Measurements from ENCODE around the gene PJA2.
"Not testable (repeated sequence)": the region's sequence is repeated elsewhere in the genome, so short reads cannot be mapped to it uniquely, and the experiment has no call there.

The PJA2 gene

DNA sequence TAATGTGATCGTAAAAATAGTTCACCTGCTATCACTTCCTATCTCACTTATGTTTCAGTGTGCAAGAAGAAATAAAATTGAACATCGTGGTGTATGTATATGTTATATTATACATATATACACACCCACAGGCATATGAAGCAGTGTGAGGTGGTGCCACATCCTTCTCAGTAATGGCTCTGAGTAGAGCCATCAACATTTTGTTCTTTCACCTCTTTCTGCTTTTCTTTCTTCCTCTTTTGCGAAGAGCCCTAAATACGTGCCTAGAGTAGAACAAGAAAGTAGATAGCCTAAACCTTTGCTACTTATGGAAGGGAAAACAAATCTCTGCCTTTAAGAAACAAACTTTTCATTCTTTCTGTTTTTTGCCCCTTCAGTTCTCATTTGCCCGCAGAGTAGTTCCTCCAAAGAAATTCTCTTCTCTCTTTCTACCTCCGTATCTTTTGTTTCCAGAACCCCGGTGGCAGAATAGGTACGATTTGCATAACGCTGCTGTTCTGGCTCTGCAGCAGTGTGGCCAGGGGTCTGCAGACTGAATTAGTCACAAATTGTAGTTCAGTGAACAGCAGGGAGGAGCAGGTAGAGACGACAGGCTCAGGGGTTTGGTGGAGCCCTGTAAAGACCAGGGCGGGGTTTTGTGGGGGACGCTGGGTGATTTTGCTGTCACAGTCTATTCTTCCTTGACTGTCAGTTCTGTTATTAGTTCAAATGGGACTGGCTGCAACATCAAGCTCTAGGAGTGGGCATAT is 40.5 kb upstream of the PJA2 start:
- TF ChIP-seq, protein P1, sequence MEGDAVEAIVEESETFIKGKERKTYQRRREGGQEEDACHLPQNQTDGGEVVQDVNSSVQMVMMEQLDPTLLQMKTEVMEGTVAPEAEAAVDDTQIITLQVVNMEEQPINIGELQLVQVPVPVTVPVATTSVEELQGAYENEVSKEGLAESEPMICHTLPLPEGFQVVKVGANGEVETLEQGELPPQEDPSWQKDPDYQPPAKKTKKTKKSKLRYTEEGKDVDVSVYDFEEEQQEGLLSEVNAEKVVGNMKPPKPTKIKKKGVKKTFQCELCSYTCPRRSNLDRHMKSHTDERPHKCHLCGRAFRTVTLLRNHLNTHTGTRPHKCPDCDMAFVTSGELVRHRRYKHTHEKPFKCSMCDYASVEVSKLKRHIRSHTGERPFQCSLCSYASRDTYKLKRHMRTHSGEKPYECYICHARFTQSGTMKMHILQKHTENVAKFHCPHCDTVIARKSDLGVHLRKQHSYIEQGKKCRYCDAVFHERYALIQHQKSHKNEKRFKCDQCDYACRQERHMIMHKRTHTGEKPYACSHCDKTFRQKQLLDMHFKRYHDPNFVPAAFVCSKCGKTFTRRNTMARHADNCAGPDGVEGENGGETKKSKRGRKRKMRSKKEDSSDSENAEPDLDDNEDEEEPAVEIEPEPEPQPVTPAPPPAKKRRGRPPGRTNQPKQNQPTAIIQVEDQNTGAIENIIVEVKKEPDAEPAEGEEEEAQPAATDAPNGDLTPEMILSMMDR (IDR thresholded peaks at IDR 0.05; ENCODE audit: low read length, missing control alignments): no peak
- DNase-seq (ENCODE audit: low read depth): no peak
- no peak overlapping the region for H3K4me3 ChIP-seq (replicated peaks; ENCODE audit: low read depth, low read length)

DNA sequence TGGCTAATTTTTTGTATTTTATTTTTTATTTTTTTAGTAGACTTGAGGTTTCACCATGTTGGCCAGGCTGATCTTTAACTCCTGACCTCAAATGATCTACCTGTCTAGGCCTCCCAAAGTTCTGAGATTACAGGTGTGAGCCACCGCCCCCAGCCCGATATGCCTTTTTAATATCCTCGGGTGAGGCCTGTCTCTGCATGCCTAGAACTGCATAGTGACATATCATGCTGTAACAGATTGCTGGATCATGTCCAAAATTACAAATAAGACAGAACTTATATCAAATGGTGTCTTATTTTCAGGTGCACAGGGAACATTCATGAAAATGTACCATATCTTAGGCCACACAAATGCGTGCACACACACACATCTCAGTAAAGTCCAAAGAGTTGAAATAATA is 39.1 kb upstream of the PJA2 start:
- no peak overlapping the region for H3K4me3 ChIP-seq (replicated peaks; ENCODE audit: low read depth, low read length)
- TF ChIP-seq, protein P1 (IDR thresholded peaks at IDR 0.05; ENCODE audit: low read length, missing control alignments): no peak
- no peak for DNase-seq (ENCODE audit: low read depth)

DNA sequence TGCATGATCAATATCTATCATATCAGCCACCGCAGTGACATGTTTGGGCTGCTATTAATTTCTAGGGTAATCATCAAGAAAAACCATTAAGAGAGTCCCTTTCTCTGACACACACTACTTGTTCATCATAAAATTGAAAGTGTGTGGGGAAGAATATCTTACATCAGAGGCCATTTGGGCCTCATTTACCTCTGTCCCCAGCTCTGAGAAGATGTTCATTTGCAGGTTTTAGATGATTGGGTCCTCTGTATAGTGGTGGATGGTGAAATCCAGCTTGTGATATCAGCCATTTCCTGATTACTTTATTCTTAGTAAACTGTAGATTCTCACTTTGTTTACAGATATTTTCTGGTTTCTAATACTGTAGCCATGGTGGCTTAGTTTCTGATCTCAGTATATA is 29.8 kb upstream of the PJA2 start:
- DNase-seq (ENCODE audit: low read depth): no peak
- no peak overlapping the region for H3K4me3 ChIP-seq (replicated peaks; ENCODE audit: low read depth, low read length)
- TF ChIP-seq, protein P1 (IDR thresholded peaks at IDR 0.05; ENCODE audit: low read length, missing control alignments): no peak

DNA sequence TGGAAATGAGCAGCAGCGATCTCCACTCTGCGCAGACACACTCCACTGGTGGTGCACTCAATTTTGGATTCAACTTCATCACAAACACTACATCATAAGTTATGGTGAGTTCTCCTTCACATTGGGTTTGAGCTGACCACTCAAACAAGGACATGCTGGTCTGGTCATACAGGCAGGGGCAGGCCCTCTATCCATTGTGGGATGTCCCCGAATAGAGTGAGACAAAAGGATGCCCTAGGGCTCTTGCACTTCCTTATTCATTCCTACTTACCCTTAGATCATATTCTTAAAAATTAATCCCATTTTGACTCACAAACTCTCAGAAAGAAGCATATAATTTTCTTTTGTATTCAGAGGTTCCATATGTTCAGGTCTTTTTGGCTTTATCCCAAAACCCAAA is 16.3 kb upstream of the PJA2 start:
- H3K4me3 ChIP-seq (replicated peaks; ENCODE audit: low read depth, low read length): no peak overlapping the region
- no peak for DNase-seq (ENCODE audit: low read depth)
- TF ChIP-seq, protein P1 (IDR thresholded peaks at IDR 0.05; ENCODE audit: low read length, missing control alignments): no peak

DNA sequence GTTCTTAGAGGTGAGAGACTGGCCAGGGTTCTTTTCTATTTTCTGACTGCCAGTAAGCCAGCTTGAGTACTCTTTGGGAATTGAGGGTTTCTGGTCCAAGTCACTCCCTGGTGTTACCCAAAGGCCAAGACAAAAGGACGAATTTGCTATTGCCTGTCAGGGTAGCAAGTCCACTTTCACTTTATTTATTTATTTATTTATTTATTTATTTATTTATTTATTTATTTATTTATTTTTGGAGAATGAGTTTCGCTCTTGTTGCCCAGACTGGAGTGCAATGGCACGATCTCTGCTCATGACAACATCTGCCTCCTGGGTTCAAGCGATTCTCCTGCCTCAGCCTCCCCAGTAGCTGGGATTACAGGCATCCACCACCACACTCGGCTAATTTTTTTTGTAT is 15.7 kb upstream of the PJA2 start:
- DNase-seq (ENCODE audit: low read depth); H3K4me3 ChIP-seq (replicated peaks; ENCODE audit: low read depth, low read length): not testable (repeated sequence)

DNA sequence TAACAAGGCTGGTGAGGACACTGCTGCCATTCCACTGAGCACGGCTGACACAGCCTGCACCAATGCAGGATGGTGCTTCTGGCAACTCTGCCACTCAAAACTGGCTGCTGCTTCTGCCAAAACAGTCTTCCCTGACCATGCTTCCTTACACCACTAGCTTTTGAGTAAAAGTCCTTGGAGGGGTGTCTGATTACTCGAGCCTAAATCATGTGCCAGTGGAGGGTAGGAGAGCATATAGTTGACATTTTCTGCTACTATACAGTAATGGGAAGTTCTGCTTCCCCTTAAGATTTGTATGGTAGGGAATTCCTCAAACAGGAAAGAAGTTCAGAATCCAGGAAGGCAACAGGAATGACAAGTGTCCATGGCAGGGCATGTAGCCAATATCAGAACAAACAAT is 12.2 kb upstream of the PJA2 start:
- no peak overlapping the region for H3K4me3 ChIP-seq (replicated peaks; ENCODE audit: low read depth, low read length)
- TF ChIP-seq, protein P1 (IDR thresholded peaks at IDR 0.05; ENCODE audit: low read length, missing control alignments): no peak
- DNase-seq (ENCODE audit: low read depth): no peak

DNA sequence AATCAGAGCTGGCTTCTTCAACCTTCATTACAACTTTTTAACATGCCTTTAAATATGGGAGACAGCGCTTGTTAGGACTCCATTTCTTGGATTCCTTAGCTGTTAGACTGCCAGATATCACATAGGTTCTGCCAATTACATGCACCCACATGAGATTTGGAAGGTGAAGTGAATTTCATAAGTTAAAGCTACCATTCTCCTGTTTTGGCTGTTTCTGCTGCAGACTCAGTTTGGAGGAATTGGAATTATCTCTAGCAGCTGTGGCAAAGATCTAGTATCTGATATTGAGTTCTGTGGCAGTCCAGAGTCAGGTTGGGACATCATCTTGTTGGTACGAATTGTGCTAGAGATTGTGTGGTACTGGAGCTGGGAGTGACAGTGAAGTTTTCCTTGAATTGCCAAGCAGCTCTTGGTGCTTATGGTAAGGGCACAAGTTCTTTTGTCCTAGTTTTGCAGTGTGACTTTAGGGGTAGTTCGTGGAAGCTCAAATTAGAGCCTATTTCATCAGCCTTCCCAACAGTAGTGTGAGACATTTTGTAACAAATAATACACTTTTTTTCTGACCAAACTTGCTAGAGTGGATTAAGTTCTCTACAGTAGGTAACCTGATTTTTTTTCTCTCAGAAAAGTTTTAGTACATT is 9.1 kb upstream of the PJA2 start:
- H3K4me3 ChIP-seq (replicated peaks; ENCODE audit: low read depth, low read length): no peak overlapping the region
- TF ChIP-seq, protein P1 (IDR thresholded peaks at IDR 0.05; ENCODE audit: low read length, missing control alignments): no peak
- no peak for DNase-seq (ENCODE audit: low read depth)
